GM21423 (cell line): ENCODE measurements around the gene SRSF8.
"Not testable (repeated sequence)": the region's sequence is repeated elsewhere in the genome, so short reads cannot be mapped to it uniquely, and the experiment has no call there.

Experiments
- ATAC-seq: cut with Tn5 transposase; IDR thresholded peaks from one replicate; pipeline ENCODE4 v1.9.1; 2021; ENCODE audit warnings: mild to moderate bottlenecking, moderate library complexity; ENCODE audit not compliant: unreplicated experiment

SRSF8 gene, protein sequence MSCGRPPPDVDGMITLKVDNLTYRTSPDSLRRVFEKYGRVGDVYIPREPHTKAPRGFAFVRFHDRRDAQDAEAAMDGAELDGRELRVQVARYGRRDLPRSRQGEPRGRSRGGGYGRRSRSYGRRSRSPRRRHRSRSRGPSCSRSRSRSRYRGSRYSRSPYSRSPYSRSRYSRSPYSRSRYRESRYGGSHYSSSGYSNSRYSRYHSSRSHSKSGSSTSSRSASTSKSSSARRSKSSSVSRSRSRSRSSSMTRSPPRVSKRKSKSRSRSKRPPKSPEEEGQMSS

GRCh38 chr11:95066716-95067038 is at the start of gene SRSF8:
Gene SRSF8, plus strand, starts transcription at chr11:95066919. Its CDS starts 308 bp downstream, at chr11:95067227.
- ATAC-seq = peak; percentile 35

GRCh38 chr11:95021468-95021867 is 45.3 kb upstream of the SRSF8 start:
- ATAC-seq = not testable (repeated sequence)

- ATAC-seq = no peak
These were observed 41.8 kb upstream of the SRSF8 start, which contains the start of gene KDM4E for GRCh38 chr11:95024958-95025357. Gene KDM4E, plus strand, starts transcription at chr11:95025258. Its CDS starts 300 bp downstream, at chr11:95025558.

GRCh38 chr11:95025594-95025993 is 41.1 kb upstream of the SRSF8 start:
- ATAC-seq = not testable (repeated sequence)

- no peak for ATAC-seq
These were observed 38.4 kb upstream of the SRSF8 start for GRCh38 chr11:95028357-95028756.

GRCh38 chr11:95033051-95033450 is 33.7 kb upstream of the SRSF8 start:
- no peak for ATAC-seq

DNA sequence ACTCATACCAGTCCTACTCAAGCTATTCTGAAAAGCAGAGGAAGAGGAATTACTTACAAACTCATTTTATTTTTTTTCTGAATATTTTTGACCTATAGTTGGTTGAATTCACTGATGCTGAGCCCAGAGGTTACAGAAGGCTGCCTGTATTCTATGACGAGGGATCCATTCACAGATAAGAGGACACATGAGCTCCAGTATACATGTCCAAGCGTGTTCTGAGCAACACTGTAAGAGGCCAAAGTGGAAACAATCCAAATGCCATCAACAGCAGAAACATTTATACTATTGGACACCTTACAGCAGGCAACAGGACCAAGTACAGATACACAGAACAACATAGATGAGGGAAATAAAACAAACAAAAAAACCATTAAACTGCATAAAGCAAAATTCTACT is 31.4 kb upstream of the SRSF8 start:
- ATAC-seq = no peak

DNA sequence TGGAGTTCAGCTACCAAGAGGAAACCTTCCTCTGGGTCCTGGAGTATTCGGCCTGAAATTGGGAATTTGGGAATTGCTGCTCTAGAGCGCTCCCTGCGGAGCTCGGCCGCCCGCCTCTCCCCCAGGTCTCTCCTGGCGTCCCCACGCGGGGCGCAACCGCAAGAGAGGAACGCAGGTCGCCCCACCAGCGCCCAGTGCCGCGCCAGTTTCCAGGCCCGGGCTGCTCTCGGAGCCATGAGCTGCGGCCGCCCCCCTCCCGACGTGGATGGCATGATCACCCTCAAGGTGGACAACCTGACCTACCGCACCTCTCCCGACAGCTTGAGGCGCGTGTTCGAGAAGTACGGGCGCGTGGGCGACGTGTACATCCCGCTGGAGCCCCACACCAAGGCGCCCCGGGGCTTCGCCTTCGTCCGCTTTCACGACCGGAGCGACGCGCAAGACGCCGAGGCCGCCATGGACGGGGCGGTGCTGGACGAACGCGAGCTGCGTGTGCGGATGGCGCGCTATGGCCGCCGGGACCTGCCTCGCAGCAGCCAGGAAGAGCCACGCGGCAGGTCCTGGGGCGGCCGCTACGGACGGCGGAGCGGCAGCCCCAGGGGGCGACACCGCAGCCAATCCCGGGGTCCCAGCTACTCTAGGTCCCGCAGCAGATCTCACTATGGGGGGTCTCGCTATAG is 29.2 kb upstream of the SRSF8 start:
- ATAC-seq = not testable (repeated sequence)

DNA sequence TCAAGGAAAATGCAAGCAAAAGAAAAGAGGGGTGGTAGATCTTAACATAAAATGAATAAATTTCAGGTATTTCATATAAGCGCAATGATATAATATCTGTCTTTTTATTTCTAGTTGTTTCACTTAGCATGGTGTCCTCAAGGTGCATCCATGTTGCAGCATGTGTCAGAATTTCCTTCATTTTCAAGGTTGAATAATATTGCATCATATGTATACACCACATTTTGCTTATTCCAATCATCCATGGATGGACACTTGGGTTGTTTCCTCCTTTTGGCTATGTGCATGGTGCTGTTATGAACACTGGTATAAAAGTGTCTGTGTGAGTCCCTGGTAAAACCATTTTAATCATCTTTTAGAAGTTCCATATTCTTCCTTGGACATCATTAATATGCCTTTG is 24.5 kb upstream of the SRSF8 start:
- no peak for ATAC-seq

DNA sequence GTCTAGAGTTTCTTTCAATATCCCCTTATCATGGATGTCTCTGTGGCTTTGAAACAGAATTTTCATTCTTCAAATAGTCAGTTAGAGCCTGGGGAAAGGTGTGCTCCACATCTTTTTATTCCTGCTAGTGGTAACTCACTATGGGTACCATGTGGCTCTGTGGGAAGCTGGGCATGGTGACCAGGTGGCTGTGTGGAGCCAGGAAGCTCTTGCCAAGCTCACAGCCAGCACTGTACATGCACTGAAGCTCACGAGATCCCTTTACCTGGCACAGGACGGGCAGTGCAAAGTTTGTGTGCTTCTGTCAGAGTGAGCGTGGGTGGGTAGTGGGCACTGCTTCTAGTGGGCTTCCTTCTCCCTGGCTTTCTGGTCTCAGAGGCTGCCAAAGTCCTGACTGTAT is 23.8 kb upstream of the SRSF8 start:
- ATAC-seq = no peak

DNA sequence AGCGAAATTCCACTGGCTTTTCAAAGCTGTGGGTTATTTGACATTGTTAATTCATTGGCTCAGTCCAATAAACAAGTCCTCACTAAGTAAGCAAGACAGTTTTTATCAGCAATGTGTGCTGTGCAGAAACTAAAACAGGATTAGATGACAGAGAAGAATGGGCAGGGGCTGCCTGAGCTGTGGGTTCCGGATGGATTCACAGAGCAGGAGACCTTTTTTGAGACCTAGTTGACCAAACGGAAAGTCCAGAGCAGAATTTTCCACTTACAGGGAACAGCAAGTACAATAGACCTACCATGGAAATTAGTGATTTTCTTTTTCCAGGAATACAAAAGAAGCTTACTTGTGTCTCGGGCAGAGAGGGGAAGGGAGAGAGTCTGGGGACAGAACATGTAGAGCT is 22.7 kb upstream of the SRSF8 start:
- no peak for ATAC-seq

DNA sequence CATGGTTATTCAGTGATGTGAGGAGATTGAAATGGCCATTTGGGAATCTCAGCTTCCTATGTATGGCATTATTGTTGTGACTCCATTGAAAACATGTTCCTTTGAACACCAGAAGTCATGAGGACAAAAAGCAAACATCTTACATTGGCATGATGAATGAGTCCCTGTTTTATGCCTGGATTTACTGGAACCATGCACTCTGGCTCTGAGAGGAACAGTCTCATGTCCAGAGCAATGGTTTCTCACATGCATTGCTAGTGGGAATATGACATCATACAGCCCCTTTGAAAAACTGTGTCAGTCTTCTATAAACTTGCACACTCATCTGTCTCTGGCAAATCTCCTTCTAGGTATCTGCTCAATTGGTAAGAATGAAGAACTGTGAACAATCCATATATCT is 20.9 kb upstream of the SRSF8 start:
- ATAC-seq = no peak

DNA sequence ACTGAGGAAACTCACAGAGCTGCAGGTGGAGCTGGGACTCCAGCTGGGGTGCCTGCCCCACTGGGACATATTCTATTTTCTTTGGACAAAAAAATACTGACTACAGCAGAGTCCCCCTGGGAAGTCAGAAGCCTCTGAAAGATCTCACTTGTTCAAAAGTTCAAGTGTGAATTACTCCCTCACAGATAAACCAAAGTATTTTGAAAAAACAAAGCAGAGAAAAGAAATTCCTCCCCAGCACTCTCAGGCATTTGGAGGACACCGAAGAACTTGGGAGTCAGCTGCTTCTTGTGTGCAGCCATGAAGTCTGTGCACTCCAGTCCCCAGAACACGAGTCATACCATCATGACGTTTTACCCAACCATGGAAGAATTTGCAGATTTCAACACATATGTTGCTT is 17.6 kb upstream of the SRSF8 start, which contains the start of gene KDM4F:
TSS of gene KDM4F (plus strand) at position 301 of the 400 bp plus-strand sequence.
- ATAC-seq = not testable (repeated sequence)

DNA sequence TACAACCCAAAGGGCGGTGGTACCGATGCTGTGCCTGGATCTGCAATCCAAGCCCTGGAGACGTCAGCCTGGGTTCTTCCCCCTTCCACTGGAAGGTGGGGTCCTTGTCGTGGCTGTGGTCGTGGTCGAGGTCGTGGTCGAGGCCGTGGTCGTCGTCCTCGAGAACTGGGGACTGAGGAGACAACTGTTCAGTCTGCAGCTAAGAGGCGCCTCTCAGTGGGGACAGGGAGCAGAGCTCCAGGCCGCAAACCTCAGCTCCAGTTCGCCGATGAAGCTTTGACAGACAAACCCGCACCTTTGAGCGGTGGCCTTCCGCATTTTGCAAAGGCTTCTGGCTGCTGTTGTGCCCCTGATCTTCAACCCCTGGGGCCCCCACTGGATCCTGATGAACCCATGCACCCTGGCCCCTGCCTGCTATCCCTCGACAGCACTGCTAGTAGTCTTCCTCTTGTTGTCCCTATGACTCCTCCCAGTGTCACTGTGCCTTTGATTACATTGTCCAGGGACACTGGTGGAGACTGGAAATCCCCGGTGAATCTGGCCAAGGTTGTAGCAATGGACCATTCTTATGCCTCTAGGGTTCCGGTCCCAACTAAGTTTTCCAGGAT is 16.0 kb upstream of the SRSF8 start:
- ATAC-seq = no peak

GRCh38 chr11:95054356-95054755 is 12.4 kb upstream of the SRSF8 start:
- ATAC-seq = no peak

DNA sequence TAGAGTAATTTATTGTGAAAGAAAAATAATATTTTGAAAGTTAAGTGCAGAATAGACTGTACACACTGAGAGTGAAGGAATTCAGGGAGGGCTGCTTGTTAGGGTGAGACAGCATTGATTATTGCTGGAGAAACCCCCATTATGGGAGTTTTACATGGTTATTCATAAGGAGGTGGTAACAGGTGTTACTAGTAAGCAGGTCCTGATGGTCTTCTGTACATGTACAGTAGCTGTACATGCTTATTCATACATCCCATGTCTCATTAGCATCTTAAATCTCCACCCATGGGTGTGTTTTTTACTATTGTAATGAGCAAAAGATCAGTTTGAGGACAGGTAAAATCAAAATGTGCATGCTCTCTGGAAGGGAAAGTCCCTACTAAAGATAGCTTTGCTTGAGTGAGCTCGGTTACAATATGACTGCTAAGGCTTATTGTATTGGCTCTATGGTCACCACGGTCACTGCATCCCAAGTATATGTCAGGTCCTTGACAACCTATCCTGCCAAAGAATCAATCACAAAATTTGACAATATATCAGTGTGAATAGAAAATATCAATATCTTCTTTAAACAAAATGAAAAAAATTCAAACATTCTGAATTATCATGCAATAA is 11.3 kb upstream of the SRSF8 start:
- peak; percentile 94 for ATAC-seq

DNA sequence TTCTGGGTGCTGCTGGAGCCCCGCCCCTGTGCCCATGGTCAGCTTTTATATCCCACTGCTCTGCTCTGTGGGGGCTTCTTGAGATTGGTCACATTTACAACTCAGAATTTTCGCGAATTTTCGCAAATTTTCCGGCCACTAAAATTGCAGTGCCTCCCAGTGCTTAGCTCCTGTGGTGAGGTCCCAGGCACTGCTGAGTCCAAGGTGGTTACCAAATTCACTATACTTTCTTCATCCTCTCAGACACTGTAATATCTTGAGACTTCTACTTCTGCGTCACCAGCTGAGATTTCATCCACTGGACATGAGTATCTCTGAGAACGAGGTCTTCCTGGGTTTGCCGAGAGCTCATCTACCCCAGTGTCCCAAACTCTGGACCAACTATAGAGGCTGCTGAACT is 8.8 kb upstream of the SRSF8 start:
- no peak for ATAC-seq

DNA sequence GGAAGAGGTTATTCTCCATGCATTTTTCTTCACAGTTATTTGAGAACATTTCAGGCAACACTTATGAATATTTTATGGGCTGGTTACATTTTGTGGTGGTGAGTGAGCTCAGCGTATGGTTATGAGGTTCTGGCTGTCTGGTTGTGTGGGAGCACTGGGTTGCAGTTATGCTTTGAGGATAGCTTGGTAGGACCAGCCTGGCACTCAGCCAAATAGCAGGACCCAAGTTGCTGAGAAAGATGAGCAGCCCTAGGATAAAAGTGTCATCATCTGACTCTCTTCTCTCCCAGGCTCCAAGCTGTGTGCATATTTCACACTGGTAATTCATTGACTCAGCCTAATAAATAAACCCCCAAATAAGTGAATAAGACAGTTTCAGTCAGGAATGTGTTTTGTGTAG is 8.1 kb upstream of the SRSF8 start:
- ATAC-seq = no peak

DNA sequence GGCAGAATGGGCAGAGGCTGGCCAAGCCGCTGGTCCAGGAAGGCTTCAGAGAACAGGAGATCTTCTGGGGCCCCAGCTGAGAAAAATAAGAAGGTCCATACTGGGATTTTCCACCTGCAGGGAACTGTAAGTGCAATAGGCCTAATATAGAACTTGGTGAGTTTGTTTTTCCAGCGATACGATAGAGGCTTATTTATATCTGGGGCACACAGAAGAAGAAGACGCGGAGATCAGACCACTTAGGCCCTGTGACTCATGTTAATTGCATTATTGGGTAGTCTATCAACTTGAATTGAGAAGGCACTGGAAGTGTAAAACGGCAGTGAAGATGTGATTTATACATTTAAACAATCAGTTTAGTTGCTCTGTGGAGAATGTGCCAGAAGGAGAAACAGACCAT is 7.7 kb upstream of the SRSF8 start:
- no peak for ATAC-seq

GRCh38 chr11:95065336-95065735 is 1.4 kb upstream of the SRSF8 start:
- ATAC-seq = no peak

DNA sequence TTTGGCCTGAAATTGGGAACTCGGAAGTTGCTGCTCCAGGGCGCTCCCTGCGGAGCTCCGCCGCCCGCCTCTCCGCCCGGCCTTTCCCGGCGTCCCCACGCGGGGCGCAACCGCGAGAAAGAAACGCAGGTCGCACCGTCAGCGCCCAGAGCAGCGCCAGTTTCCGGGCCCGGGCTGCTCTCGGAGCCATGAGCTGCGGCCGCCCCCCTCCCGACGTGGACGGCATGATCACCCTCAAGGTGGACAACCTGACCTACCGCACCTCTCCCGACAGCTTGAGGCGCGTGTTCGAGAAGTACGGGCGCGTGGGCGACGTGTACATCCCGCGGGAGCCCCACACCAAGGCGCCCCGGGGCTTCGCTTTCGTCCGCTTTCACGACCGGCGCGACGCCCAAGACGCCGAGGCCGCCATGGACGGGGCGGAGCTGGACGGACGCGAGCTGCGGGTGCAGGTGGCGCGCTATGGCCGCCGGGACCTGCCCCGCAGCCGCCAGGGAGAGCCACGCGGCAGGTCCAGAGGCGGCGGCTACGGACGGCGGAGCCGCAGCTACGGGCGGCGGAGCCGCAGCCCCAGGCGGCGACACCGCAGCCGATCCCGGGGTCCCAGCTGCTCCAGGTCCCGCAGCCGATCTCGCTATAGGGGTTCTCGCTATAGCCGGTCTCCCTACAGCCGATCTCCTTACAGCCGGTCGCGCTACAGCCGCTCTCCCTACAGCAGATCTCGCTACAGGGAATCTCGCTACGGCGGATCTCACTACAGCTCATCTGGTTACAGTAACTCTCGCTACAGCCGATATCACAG is 521 bp downstream of the SRSF8 start:
- peak; percentile 56 for ATAC-seq
